ENCODE results near the gene RBFOX2.
A peak's percentile ranks its signal among the peaks of the same experiment; 100 is the strongest.

Gene RBFOX2

DNA sequence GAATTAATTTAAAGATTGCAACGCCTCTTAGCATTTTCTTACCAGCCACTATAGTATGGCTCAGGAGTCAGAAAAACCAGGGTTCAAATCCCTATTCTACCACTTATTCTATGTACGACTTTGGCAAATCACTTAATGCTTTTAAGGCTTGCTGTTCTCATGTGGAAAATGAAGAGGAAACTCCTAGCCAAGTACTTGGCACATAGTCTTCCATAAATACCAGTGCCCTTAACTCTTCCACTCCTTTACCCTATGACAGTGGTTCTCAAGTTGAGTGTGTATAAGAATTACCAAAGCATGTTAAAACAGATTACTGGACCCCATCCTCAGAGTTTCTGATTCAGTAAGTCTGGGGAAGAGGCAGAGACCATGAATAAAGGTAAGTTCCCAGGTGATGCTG, 107.6 kb downstream of the RBFOX2 start:
- no peak for DNase-seq
- Histone ChIP-seq H3K4me3 (ENCODE audit: low read depth, low read length) (no peak overlapping the region), H3K36me3 (no peaks in the 10 kb centered on the region; the same call in 1 of the 2 replicates), H3K27me3 (no peaks in the 10 kb centered on the region), H3K4me1 (peaks cover 27% of the 10 kb centered on the region), H3K9me3 (no peaks in the 10 kb centered on the region)
- TF ChIP-seq, protein P1, sequence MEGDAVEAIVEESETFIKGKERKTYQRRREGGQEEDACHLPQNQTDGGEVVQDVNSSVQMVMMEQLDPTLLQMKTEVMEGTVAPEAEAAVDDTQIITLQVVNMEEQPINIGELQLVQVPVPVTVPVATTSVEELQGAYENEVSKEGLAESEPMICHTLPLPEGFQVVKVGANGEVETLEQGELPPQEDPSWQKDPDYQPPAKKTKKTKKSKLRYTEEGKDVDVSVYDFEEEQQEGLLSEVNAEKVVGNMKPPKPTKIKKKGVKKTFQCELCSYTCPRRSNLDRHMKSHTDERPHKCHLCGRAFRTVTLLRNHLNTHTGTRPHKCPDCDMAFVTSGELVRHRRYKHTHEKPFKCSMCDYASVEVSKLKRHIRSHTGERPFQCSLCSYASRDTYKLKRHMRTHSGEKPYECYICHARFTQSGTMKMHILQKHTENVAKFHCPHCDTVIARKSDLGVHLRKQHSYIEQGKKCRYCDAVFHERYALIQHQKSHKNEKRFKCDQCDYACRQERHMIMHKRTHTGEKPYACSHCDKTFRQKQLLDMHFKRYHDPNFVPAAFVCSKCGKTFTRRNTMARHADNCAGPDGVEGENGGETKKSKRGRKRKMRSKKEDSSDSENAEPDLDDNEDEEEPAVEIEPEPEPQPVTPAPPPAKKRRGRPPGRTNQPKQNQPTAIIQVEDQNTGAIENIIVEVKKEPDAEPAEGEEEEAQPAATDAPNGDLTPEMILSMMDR (IDR thresholded peaks at IDR 0.05; ENCODE audit: low read depth, low read length) = no peak

DNA sequence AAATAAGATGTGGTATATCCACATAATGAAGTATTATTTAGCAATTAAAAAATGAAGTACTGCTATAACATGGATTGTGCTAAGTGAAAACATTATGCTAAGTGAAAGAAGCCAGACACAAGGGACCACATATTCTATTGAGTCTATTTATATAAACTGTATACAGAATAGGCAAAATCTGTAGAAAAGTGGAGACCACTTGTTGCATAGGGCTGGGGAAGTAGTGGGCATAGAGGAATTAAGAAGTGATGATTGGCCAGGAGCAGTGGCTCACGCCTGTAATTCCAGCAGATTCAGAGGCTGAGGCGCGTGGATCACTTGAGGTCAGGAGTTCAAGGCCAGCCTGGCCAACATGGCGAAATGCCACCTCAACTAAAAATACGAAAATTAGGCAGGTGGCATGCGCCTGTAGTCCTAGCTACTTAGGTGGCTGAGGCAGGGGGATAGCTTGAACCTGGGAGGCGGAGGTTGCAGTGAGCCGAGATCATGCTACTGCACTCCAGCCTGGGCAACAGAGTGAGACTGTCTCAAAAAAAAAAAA, 109.6 kb downstream of the RBFOX2 start:
- Histone ChIP-seq H3K4me3 (ENCODE audit: low read depth, low read length) (no peak overlapping the region), H3K36me3 (no peaks in the 10 kb centered on the region), H3K4me1 (peaks cover 36% of the 10 kb centered on the region), H3K27me3 (no peaks in the 10 kb centered on the region), H3K9me3 (no peaks in the 10 kb centered on the region)
- no peak for DNase-seq
- TF ChIP-seq, protein P1 (IDR thresholded peaks at IDR 0.05; ENCODE audit: low read depth, low read length) = no peak

- peaks cover 42% of the 10 kb centered on the region for H3K4me1 ChIP-seq
Observed at GRCh38 chr22:35918456-35918855, 110.2 kb downstream of the RBFOX2 start.

DNA sequence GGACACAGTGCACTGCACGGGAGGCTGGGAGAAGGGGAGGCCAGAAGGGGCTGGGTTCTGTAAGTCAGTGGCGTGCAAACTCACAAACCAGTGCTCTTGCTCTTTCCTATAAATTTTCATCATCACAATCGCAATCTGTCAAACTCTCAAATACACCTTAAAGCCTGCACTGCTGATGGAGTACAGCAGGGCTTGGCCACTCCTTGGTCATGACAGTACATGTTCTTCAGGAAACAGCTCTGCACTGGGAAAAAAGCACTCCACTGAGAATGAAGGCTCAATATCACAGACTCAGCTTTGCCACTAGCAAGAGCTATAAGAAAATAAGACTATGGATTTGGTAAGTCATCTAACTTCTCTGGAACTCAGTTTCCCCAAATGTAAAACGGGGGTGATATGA, 111.0 kb downstream of the RBFOX2 start:
- Histone ChIP-seq H3K27me3 (no peaks in the 10 kb centered on the region), H3K36me3 (no peaks in the 10 kb centered on the region), H3K4me1 (peaks cover 45% of the 10 kb centered on the region), H3K9me3 (no peaks in the 10 kb centered on the region), H3K4me3 (ENCODE audit: low read depth, low read length) (no peak overlapping the region)
- TF ChIP-seq, protein P1 (IDR thresholded peaks at IDR 0.05; ENCODE audit: low read depth, low read length) = no peak
- no peak for DNase-seq

More at GRCh38 chr22:35918456-35918855, 110.2 kb downstream of the RBFOX2 start:
- Histone ChIP-seq H3K27me3 (no peaks in the 10 kb centered on the region), H3K9me3 (no peaks in the 10 kb centered on the region), H3K4me3 (ENCODE audit: low read depth, low read length) (no peak overlapping the region), H3K36me3 (no peaks in the 10 kb centered on the region)
- peak; percentile 71 for DNase-seq
- TF ChIP-seq, protein P1 (IDR thresholded peaks at IDR 0.05; ENCODE audit: low read depth, low read length) = no peak

- H3K9me3 ChIP-seq = no peaks in the 10 kb centered on the region
- peaks cover 50% of the 10 kb centered on the region for H3K4me1 ChIP-seq
- H3K27me3 ChIP-seq = no peaks in the 10 kb centered on the region
- DNase-seq = no peak
- no peaks in the 10 kb centered on the region for H3K36me3 ChIP-seq
- TF ChIP-seq, protein P1 (IDR thresholded peaks at IDR 0.05; ENCODE audit: low read depth, low read length) = no peak
- H3K4me3 ChIP-seq (ENCODE audit: low read depth, low read length) = peak overlapping the region; percentile 57
Observed at GRCh38 chr22:35915477-35916013, 113.1 kb downstream of the RBFOX2 start.

- no peaks in the 10 kb centered on the region for H3K27me3 ChIP-seq
- peak overlapping the region; percentile 57 for H3K4me3 ChIP-seq (ENCODE audit: low read depth, low read length)
- no peaks in the 10 kb centered on the region for H3K9me3 ChIP-seq
- H3K36me3 ChIP-seq = no peaks in the 10 kb centered on the region
- TF ChIP-seq, protein P1 (IDR thresholded peaks at IDR 0.05; ENCODE audit: low read depth, low read length) = no peak
- peaks cover 48% of the 10 kb centered on the region for H3K4me1 ChIP-seq
- peak; percentile 79 for DNase-seq
Observed at GRCh38 chr22:35914665-35915476, 113.8 kb downstream of the RBFOX2 start.

All from BE2C (cell line).